SK-N-DZ (cell line): Measurements from ENCODE around the gene IDNK.

Experiments
- DNase-seq: peaks from one replicate; pipeline ENCODE4 v3.0.0-alpha.2; 2015; ENCODE audit warnings: low spot score
- small RNA-seq, 2 experiments: library from RNA; depleted of rRNA; stranded (forward); fragments of <200 nt; gene quantifications; one replicate each; pipeline ENCODE3, GENCODE V24; 2014

The IDNK gene

DNA sequence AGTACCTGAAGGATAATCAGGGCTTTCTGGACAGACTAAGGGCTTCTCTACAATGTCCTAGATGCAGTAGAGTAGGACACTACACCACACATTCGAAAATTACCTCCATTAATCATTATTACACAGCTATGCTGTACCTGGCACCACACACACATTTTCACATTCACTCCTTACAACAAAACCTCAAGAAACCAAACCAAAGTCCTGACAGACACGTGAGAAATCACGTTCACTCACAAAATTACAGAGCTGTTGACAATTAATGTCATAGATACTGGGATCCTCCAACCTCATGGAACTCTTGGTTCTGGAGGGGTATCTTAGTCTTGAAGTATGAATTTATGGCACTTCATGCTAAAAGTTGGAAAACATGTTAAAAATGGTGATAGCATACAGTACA is 68.5 kb downstream of the IDNK start:
- no peak for DNase-seq

Small RNAs within 50 kb of the gene (small RNA-seq; reads per million reads assigned to genes)
- gene RNU4-15P = 0 to 0.04 reads per million in 2 experiments
